Left renal pelvis (tissue), 4 donors: ENCODE results near the gene NFASC. TPM values are rescaled to one million over a fixed set of nuclear protein-coding genes. Genes with fewer than 3 reads are reported as not detected.
A peak's percentile ranks its signal among the peaks of the same experiment; 100 is the strongest.

ENCODE experiments used
- DNase-seq, 4 donors: peaks; one replicate each; pipeline ENCODE4 v3.0.0-alpha.2; 2013; ENCODE audit warnings: low read depth in 4 of 4, low spot score in 3 of 4
- polyA plus RNA-seq, 4 donors: library from polyadenylated mRNA; unstranded; fragments of 120-200 nt; gene quantifications; one replicate each; pipeline ENCODE4 v1.2.1, GENCODE V29; 2013; ENCODE audit not compliant: insufficient read length in 4 of 4

The NFASC gene
- polyA plus RNA-seq, 4 donors = 5.7 to 32.2 (median 13.9) TPM

DNA sequence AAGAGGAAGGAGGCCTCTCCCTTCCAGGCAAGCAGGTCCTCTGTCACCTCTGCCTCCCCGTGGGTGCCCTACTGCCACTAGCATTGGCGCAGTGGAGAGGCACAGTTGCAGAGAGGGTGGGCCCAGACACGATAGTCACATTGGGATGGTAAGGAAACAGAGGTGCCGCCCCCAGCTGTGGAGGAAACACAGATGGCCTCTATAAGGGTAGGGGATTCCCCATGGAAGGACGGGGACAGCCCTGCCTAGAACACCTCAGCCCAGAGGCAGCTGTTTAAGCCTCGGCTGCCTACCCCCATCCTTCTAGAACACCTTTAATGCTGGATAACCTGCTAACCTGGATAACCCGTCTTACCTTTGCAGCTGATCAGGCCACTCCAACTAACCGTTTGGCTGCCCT is 106.7 kb downstream of the NFASC start:
- DNase-seq = no peak

DNA sequence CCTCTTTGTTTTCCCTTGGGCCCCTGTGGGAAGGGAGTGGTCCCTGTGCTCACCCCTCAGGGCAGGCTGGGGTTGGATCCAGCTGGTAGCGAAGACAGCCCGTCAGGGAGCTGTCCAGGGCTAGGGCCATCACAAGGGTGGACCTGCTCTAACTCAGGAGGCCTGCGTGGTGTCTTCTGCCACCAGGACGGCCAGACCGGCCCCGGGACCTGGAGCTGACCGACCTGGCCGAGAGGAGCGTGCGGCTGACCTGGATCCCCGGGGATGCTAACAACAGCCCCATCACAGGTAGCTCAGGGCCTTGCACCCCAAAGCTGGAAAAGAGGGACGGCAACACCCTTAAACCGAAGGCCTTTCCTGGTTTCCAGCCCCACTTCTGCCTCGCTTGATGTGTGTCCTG is 108.1 kb downstream of the NFASC start:
- no peak for DNase-seq

DNA sequence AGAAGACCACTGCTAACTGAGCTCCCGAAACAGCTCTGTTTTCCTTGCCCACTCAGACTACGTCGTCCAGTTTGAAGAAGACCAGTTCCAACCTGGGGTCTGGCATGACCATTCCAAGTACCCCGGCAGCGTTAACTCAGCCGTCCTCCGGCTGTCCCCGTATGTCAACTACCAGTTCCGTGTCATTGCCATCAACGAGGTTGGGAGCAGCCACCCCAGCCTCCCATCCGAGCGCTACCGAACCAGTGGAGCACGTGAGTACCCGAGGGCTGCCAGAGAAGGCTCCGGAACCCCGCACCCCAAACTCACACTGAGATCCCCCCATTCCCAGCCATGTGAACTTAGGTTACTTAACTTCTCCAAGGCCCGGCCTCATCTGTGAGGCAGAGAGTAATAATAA is 108.6 kb downstream of the NFASC start:
- no peak for DNase-seq

DNA sequence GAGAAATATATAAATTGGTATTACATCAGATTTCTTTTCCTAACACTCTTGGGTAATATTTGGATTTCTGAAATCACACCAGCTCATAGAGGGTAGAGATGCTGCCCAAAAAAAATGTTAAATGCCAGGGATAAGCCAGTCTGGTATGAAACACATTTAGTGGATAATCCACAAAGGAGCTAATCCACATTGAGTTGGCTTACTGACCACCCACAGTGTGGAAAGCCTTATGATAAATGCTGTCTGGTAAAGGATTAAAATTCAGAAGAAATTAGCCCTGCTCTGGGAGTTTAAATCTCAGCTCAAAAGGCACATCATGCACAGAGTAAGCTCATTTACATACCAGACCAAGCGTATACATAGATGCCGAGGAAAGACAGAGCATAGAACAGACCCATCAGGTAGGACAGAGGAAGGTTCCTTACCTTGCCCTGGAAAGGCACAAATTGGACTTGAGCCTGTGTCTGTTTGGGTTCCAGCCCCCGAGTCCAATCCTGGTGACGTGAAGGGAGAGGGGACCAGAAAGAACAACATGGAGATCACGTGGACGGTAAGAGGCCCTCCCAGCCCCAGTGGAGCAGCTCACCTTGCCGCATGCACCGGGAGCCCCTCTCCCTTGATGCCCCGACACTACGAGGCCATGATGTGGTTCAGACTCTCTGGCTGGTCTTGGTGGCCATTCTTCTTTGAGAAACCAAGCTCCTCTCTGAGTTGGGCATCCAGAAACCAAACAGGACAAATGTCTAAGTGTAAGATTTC is 109.4 kb downstream of the NFASC start:
- DNase-seq = no peak

DNA sequence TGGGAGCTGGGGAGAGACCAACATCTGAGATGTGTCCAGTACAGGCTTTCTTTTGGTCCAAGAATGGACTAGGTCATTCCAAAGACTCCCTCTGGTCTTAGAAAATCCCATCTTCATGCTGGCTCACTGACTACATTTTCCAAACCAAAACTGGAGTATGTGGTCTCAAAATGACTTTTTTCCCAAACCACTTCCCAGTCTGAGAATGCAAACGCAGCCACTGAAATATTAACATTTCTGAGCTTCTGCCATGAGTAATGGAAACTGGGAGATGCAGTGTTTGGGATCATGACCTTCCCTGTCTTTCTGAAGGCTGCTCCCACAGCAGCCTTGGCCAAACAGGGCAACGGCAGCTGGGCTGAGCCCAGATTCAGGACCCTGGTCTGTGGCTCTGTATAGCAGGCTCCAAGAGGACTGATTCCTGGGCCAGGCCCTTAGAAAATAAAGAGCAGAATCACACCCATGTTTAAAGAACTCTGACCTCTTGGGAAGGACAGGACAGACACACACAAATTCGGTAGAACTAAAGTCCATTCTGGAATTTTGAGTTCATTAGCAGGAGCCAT is 110.3 kb downstream of the NFASC start:
- DNase-seq = no peak

DNA sequence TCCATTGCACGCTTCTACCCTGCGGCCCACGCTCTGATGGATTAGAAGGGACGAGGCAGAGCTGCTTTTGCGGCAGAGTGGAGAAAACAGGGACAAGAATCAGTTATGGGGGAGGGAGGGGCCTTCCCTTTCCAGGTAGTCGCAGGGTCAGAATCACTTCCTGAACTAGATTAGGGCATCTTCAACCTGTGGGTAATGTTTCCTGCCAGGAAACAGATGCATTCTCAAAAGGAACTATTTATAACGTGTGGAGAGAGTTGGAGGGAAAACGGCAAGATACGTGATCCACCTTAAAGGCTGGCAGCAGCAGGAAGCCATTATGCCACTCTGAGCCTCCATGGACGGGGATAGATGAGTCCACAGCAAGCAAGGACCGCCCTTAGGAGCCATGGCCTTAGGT is 112.5 kb downstream of the NFASC start:
- no peak for DNase-seq

DNA sequence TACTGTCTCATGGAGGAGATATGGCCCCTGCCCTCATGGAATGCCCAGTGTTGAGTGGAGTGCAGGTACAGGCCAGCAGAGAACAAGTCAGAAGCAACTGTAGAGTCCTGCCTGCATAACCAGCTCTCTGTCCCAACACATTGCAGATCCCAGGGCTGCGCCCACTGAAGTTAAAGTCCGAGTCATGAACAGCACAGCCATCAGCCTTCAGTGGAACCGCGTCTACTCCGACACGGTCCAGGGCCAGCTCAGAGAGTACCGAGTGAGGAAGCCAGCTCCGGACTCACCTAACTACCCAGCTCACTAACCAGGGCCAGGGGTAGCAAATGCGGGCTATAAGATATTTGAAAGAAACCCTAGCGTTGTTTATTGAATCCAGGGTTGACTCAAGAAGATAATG is 113.2 kb downstream of the NFASC start:
- no peak for DNase-seq

DNA sequence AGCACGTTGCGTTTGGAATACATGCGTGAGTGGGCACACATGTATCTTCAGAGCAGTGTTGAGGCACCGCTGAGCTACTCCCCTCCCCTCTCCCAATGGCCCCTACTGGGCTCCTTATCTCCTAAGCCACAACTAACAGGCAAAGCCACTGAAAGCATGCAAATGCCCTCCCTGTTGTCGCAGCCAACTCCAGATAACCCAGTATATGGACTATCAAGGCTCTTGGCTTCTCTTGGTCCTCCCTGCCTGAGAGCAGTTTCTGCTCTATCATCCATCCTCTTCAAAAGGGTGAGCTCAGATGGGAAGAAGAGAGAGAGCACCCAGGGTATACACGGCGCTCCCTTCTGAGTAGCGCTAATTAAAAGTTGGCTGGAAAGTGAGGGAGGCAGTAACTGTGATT is 113.8 kb downstream of the NFASC start:
- DNase-seq = no peak

DNA sequence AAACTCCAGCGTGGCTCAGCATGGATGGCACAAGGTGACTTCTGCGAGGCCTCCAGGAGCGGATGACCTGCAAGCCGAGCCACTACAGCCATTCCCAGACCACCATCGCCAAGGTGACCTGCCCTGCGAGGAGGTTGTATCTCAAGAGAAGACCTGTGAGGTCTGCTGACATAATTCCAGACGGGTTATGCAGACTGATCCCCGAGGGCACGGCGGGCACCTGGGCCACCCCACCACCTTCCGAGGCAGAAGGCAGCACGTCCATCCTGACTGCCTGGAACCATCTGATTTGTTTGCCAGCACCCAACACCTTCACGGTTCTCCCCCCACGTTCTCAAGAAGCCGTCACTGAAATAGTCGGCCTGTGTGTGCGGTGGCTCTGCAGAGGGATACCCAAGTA is 115.5 kb downstream of the NFASC start:
- no peak for DNase-seq

DNA sequence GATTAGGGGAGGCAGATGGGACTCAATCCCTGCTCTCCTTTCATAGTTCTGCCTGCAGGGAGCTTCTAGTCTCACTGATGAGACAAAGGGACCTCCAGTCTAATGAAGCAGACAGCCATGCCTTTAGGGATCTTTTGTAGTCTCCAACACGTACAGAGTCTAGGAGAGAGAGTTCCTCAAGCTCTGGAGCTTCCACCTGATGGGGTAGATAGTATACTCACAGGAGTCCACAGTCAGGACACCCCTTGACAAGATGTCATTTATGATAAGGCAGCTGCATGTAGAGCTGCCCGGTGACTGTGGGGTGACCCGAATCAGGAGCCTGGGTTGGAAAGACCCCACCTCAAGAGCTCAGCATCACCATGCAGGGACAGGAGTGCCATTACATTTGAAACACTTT is 117.0 kb downstream of the NFASC start:
- DNase-seq = no peak

DNA sequence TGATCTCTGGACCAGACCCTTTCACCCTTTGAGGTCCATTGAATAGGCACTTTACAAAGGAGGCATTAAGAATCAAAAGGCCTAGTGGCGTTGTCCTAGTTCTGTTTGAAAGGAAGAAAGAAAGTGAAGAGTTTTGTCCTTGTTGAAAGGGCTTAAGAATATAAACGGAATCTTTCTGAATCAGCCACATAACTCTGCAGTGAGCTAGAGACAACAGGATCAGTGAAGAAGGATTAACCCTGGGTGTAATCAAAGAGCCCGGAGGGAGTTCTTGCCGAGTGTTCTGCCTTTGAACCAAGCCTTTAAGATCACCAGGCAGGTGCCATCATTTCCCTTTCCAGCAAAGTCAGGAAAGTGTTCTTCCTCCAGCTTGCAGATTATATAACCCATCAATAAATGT is 117.5 kb downstream of the NFASC start:
- no peak for DNase-seq

DNA sequence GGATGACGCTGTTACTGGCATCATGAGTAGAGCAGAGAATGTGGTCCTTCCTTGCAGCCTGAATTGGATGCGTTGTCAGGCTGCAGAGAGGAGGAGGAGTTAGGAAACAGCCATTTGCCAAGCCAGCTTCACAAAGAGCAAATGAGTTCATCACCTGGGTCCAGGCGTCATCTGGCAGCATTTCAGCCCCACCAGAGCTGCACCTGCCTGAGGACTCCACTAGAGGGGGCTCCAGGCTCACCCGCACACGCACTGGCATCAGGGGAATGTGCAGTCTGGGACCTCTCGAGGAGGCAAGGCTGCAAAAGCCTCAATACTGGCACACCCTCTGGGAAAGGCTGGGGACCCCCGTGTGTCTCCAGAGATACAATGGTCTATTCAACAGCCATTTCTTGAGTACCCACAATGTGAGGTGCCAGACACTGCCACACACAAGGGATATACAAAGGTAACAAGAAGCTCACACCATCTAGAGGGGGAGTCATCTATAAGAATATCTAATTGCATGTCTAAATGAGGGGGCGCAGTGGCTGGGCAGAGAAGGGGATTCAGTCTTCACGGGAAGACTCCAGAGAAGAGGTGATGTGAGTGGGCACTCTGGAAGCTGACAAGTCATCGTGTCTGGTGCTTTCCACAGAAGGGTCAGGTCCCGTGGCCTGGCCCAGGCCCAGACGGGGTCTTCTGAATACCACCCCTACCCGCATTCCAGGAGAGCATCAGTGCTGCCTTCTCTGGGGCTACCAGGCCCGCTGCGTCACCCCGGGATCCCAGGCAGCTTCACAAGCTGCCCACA is 118.8 kb downstream of the NFASC start:
- DNase-seq = peak in 2 of 4 donors; percentile 51 to 61

DNA sequence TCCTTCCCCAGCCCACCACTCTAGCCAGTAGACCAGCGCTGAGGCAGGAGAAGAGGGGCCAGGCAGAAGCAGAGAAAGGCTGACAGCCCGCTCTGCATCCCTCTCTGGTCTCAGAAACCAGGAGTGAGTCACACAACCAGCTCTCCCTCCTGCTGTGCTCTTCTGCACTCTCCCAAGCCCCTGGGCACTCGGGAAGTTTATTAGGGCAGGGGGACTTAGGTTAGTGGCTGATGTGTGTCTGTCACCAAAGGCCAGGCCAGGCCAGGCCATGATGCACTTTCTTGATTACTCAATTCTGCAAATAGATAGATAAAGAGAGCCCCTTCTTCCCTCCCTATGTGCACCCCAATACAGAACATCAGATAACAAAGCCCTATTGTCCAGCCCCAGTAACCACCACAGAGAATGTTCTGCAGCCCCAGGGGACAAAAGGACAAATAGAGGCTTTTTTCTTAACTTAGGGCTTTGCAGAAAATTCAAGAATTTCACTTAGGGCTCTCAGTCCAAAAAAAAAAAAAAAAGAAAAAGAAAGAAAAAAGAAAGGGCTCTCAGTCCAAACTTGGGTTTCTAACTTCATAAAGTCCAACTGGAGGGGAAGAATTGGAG is 119.5 kb downstream of the NFASC start:
- DNase-seq = no peak

DNA sequence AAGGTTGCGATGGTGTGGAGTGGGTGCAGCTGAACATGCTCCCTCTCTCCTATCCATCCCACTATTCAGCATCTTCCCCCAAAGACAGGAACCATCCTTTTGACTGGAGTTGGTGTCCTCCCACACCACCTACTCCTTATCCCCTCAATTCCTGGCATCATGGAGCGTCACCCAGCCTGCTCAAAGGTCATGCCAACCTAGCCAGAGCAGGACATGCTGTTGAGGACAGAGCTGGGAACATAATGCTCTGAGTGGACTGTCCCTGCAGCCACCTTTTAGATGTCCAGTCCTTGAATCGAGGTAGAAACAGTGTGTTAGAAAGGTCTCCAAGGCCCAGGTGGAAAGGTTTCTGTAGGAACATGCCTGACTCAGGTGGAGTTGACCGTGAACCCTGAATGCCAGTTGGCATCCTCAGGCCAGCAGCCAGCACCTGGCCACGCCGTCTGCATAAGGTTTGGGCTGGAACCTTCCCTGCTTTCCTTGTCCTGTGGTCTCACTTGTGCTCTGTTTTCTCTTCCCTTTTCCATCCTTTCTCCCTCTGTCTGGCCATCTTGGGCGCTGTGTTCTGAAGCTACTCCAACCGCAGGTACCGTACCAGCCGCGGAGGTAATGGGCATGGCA is 120.2 kb downstream of the NFASC start:
- DNase-seq = no peak

DNA sequence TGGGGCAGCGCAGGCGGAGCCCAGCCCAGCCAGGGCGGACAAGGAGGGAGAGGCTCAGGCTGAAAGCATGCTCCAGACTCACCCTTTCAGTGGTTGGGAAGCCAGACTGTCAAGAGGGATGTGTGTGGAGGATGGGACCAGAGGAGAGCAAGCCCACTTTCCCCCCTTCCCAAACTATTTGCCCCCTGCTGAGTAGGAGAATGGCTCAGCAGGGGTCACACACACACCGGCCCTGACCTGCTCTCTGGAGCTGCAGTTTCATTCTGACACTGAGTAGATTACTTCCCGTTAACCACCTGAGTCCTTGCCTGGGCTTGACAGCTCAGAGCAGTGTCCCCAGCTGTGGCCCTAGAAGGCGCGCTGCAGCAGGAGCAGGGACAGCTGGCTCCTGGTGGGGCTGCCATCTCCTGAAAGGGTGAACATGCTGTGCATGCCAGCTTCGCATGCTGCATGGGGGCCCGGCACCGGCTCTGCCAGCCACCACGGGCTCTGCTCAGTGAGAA is 120.7 kb downstream of the NFASC start:
- DNase-seq = no peak

DNA sequence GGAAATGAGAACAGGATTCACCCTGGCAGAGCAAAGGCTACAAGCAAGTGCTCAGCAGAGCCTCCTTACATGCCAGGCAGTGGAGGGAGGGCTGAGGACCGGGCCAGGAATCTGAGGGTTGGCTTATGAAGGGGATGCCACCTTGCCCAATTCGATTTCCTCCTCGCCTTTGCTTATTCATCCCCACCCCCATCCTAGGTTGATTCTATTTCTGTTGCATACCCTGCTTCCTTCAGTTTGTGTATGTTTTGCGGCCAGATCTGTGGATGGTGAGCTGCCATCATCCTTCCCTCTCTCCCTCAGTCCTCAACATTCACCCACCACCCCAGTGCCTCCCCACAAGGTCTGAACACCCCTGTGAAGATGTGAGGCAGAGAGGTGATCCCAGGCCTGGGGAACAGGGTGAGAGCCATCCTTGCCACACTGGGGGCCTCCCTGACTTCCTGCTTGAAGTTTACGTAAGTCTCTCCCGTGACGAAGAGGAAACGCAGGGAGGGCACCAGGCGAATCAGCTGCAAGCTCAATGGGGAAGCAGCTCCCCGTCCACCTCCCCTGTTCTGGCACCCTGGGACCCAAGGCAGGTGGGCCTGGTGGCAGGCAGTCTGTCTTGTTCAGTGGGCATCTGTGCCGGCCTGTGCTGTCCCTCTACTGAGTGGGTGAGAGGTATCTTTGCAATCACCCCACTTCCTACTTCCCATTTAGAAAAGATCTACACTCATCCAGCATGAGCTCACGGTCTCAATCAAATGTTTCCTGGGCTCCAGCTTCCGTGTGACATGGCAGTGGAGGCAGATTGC is 121.7 kb downstream of the NFASC start:
- DNase-seq = no peak

DNA sequence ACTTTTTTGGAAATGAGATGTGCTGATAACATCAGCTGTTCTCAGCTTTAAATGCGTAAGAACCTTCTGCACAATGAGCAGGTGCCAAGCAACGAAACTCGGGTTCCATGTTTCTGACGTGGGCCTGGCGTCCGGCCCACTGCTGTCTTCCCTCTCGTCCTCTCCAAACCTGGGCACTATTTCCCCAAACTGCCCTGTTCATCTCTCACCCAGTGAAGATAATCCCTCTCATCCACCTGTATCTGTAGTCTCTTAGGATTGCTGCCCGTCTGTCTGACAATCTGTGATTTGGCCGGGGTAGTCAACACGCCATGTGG is 122.3 kb downstream of the NFASC start:
- no peak for DNase-seq

DNA sequence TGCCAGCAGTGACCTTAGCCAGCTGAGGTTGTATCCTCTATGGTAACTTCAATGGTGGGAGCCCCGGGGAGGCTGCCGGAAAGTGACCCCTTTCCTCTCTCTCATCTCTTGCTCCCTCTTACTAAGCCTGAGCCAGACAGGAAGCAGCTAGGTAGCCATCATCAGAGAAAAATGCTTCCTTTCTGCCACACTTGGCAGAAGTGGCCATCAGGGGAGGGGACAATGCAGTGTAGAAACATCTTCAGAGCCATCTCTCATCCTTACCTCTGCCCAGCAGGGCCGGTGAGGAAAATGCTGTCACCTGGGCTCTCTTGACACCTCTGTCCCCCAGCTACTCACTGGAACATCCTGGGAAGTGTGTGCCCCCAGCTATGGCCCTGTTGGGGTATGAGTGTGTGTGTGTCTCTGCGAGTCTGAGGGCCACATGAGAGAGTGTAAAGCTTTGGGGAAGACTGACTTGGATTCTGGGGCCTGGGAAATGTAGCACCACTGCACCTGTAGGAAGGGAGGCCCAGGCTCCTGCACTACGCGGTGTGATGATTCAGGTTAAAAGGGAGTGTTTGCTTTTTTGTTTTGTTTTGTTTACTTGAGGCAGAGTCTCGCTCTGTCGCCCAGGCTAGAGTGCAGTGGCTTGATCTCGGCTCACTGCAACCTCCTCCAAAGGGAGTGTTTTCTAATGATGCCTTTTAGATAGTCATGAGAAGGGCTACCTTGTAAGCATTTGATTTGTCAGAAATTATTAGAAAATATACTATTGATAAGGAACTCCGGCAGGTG is 123.6 kb downstream of the NFASC start:
- no peak for DNase-seq

DNA sequence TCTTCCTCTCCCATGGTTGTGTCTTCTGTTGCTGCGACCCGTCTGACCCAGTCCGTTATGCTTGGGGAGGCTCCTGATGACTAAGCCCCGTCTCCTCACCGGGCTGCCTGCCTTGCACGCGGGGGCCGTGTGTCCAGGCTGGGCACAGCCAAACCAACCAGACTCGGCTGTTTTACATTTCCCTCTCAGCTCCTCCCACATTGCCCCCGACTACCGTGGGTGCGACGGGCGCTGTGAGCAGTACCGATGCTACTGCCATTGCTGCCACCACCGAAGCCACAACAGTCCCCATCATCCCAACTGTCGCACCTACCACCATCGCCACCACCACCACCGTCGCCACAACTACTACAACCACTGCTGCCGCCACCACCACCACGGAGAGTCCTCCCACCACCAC is 126.3 kb downstream of the NFASC start:
- DNase-seq = no peak
